ENCODE results near the gene CHFR. TPM values are rescaled to one million over a fixed set of nuclear protein-coding genes. Genes with fewer than 3 reads are reported as not detected.
"Not testable (repeated sequence)": the region's sequence is repeated elsewhere in the genome, so short reads cannot be mapped to it uniquely, and the experiment has no call there.

Gene CHFR
- total RNA-seq, 1 donor from 2014 or later = 108 TPM

DNA sequence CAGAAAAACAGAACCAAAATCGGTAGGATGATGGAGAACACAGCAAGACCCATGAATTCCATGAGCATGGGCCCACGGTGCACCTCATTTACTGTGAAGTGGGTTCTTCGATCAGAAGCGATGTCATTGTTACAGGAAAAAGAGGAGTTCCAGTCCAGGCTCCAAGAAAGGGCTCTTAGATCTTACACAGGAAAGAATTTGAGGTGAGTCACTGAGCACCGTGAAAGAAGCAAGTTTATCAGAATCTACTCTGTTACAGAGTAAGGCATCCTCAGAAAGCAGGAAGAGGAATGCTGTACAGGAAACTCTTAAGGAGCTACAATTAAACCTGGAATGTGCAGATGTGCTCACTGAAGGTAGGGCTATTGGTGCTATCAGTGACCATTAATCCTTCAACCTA, 11.6 kb upstream of the CHFR start:
- intact Hi-C loops (cut with micrococcal nuclease) = no loop called here
- no peaks in the 10 kb centered on the region for H3K4me1 Mint-ChIP-seq
- ATAC-seq (ENCODE audit: low read depth) (no peak), DNase-seq (no peak)
- H3K9me3 Mint-ChIP-seq = peaks cover 3% of the 10 kb centered on the region
- no peak overlapping the region for H3K4me3 Mint-ChIP-seq
- ChIA-PET CTCF (no interaction called here), POLR2A (no interaction called here)
- H3K27ac Mint-ChIP-seq = no peak overlapping the region
- TF ChIP-seq, protein P1, sequence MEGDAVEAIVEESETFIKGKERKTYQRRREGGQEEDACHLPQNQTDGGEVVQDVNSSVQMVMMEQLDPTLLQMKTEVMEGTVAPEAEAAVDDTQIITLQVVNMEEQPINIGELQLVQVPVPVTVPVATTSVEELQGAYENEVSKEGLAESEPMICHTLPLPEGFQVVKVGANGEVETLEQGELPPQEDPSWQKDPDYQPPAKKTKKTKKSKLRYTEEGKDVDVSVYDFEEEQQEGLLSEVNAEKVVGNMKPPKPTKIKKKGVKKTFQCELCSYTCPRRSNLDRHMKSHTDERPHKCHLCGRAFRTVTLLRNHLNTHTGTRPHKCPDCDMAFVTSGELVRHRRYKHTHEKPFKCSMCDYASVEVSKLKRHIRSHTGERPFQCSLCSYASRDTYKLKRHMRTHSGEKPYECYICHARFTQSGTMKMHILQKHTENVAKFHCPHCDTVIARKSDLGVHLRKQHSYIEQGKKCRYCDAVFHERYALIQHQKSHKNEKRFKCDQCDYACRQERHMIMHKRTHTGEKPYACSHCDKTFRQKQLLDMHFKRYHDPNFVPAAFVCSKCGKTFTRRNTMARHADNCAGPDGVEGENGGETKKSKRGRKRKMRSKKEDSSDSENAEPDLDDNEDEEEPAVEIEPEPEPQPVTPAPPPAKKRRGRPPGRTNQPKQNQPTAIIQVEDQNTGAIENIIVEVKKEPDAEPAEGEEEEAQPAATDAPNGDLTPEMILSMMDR (IDR thresholded peaks at IDR 0.05) = no peak
- no peaks in the 10 kb centered on the region for H3K36me3 Mint-ChIP-seq (ENCODE audit: low read depth)
- H3K27me3 Mint-ChIP-seq = no peaks in the 10 kb centered on the region

DNA sequence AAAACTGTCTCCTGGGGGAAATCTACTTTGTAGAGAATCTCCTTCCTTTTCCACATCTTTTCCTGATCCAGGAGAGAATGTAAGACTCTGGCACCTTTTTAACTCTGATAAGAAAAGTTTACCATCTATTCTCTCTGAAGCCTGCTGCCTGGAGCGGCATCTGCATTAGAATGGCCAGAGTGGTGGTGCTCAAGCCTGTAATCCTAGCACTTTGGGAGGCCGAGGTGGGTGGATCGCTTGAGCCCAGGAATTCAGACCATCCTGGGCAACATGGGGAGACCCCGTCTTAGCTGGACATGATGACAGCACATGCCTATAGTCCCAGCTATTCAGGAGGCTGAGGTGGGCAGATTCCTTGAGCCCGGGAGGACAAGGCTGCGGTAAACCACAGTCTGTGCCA, 1.4 kb upstream of the CHFR start:
- Mint-ChIP-seq H3K27ac (peak overlapping the region; percentile 71), H3K27me3 (peaks cover 7% of the 10 kb centered on the region), H3K36me3 (ENCODE audit: low read depth) (peaks cover 19% of the 10 kb centered on the region), H3K4me3 (peak overlapping the region; percentile 8), H3K4me1 (peaks cover 24% of the 10 kb centered on the region), H3K9me3 (peaks cover 7% of the 10 kb centered on the region)
- TF ChIP-seq, protein P1 (IDR thresholded peaks at IDR 0.05) = no peak
- intact Hi-C loops (cut with micrococcal nuclease) = loop anchor here (5.0 kb wide), 1 partner anchor 117 kb away; no protein-coding TSS in a partner anchor
- ATAC-seq (ENCODE audit: low read depth) = no peak
- ChIA-PET POLR2A (interaction anchor here (0.6 to 1.2 kb wide), 2 partner anchors 11 to 60 kb away, joined by 3 to 4 read pairs; partner anchors contain the start of gene GOLGA3), CTCF (interaction anchor here (0.9 kb wide), 1 partner anchor 17 kb away, joined by 3 read pairs; no protein-coding TSS in a partner anchor)
- no peak for DNase-seq

DNA sequence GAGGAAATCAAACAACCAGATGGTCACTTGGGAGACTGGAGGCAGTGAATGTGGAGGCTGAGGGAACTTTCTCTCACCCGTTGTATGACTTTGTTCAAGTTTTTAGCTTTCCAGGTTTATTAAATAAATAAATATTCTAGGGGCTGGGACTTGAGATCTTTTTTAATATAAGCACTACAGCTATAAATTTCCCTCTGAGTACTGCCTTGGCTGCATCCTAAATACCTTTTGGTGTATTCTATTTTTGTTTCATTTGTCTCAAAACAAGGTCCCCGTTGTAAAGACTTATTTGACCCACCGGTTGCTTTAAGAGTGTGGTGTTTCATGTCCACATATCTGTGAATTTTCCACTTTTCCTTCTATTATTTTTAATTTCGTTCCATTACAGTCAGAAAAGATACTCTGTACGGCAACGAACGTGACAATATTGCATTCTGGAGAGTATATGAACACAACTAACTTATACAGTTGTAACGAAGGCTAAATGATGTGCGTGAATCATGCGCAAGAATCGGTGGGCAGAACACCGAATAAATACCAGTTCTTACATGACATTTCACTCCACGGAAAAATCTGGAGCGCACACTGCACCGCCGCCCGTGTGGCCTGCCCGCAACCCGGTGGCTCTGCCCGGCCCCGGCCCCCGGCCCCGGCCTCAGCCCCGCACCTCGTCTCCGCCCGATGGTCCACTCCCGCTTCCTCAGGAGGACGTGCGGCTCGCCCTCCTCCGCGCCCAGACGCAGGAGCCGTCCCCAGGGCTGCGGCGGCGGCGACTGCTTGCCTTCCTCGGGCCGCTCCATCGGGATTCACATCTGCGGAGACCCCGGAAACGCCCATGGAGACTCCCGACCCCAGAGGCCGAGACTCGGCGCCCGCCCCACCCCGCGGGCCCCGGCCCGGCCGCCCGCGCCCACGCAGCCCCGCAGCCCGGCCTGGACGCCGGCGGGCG, 602 bp downstream of the CHFR start:
- intact Hi-C loops (cut with micrococcal nuclease) = loop anchor here (1.0 to 5.0 kb wide), 10 partner anchors 17 to 243 kb away; partner anchors contain the start of genes PGAM5, ZNF10, ZNF140 and ZNF26
- DNase-seq = no peak
- H3K4me1 Mint-ChIP-seq = peaks cover 28% of the 10 kb centered on the region

DNA sequence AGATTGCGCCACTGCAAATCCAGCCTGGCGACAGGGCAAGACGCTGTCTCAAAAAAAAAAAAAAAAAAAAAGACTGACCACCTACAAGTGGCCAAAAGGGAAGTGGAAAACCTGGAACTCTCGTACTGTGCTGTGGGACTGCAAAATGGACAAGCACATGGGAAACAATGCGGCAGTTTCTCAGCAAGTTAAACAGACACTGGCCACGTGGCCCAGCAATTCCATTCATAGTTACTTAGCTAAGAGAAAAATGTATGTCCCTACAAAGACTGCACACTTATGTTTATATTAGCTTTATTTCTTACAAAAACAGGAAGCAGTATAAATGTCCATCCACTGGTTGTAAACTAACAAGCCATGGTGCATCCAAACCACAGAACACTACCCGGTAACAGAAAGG, 5.6 kb downstream of the CHFR start:
- Mint-ChIP-seq H3K4me1 (peaks cover 17% of the 10 kb centered on the region), H3K9me3 (no peaks in the 10 kb centered on the region), H3K4me3 (no peak overlapping the region), H3K36me3 (ENCODE audit: low read depth) (peaks cover 52% of the 10 kb centered on the region), H3K27ac (no peak overlapping the region), H3K27me3 (no peaks in the 10 kb centered on the region)
- DNase-seq (no peak), ATAC-seq (ENCODE audit: low read depth) (no peak)
- TF ChIP-seq, protein P1 (IDR thresholded peaks at IDR 0.05) = no peak
- POLR2A ChIA-PET = interaction anchor here (0.7 kb wide), 1 partner anchor 134 kb away, joined by 4 read pairs; no protein-coding TSS in a partner anchor
- intact Hi-C loops (cut with micrococcal nuclease) = no loop called here
- CTCF ChIA-PET = no interaction called here

More for the DNA sequence above, 602 bp downstream of the CHFR start:
- ATAC-seq (ENCODE audit: low read depth) = peak; percentile 2
- ChIA-PET POLR2A (interaction anchor here (0.5 to 2.2 kb wide), 16 partner anchors 11 to 830 kb away, joined by 3 to 19 read pairs (median 4); partner anchors contain the start of genes GOLGA3, PGAM5, ZNF10 and ZNF140), CTCF (interaction anchor here (1.1 kb wide), 1 partner anchor 18 kb away, joined by 3 read pairs; no protein-coding TSS in a partner anchor)
- Mint-ChIP-seq H3K27ac (peak overlapping the region; percentile 69), H3K27me3 (peaks cover 7% of the 10 kb centered on the region), H3K36me3 (ENCODE audit: low read depth) (peaks cover 36% of the 10 kb centered on the region), H3K9me3 (peaks cover 7% of the 10 kb centered on the region), H3K4me3 (peak overlapping the region; percentile 83)
- TF ChIP-seq, protein P1 (IDR thresholded peaks at IDR 0.05) = no peak

DNA sequence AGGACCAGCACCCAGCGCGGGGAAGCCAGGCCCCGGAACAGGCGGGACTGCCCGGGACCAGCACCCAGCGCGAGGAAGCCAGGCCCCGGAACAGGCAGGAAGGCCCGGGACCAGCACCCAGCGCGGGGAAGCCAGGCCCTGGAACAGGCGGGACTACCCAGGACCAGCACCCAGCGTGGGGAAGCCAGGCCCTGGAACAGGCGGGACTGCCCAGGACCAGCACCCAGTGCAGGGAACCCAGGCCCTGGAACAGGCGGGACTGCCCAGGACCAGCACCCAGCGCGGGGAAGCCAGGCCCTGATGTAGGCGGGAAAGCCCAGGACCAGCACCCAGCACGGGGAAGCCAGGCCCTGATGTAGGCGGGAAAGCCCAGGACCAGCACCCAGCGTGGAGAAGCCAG, 12.8 kb downstream of the CHFR start:
- CTCF ChIA-PET = not testable (repeated sequence)

More for the DNA sequence above, 12.8 kb downstream of the CHFR start:
- H3K9me3 Mint-ChIP-seq; H3K4me3 Mint-ChIP-seq; H3K27ac Mint-ChIP-seq; H3K4me1 Mint-ChIP-seq; DNase-seq; ATAC-seq (ENCODE audit: low read depth); intact Hi-C loops (cut with micrococcal nuclease); H3K27me3 Mint-ChIP-seq: not testable (repeated sequence)
- H3K36me3 Mint-ChIP-seq (ENCODE audit: low read depth) = peaks cover 73% of the 10 kb centered on the region
- POLR2A ChIA-PET = interaction anchor here (0.6 kb wide), 1 partner anchor 11 kb away, joined by 3 read pairs; no protein-coding TSS in a partner anchor
